ENCODE measurements around the gene ORC2.
"Not testable (repeated sequence)": the region's sequence is repeated elsewhere in the genome, so short reads cannot be mapped to it uniquely, and the experiment has no call there.

Gene ORC2

GRCh38 chr2:200930947-200931626, 32.4 kb downstream of the ORC2 start:
- no peak for DNase-seq (ENCODE audit: low spot score)

GRCh38 chr2:200929334-200930249, 33.9 kb downstream of the ORC2 start:
- DNase-seq (ENCODE audit: low spot score) = peak; percentile 15

DNA sequence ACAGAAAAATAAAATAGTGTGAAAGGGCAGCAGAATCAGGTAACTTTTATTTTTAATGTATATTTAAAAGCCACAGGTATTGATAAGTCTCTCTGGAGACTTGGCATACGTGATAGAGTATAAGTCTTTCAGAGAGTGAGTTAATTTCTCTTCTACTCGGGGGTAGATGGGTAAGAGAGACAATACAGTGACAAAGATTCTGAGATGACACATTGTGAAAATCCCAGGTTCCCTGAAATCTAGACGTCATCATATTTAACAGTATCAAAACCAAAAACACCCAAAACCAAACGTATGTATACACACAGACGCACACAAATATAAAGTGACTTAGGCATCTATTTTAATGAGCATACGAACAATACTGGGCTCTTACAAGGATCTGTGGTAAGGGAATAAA, 41.0 kb downstream of the ORC2 start:
- DNase-seq (ENCODE audit: low spot score) = no peak

- peak; percentile 72 for DNase-seq (ENCODE audit: low spot score)
These were observed 49.8 kb downstream of the ORC2 start for GRCh38 chr2:200913654-200914053.

DNA sequence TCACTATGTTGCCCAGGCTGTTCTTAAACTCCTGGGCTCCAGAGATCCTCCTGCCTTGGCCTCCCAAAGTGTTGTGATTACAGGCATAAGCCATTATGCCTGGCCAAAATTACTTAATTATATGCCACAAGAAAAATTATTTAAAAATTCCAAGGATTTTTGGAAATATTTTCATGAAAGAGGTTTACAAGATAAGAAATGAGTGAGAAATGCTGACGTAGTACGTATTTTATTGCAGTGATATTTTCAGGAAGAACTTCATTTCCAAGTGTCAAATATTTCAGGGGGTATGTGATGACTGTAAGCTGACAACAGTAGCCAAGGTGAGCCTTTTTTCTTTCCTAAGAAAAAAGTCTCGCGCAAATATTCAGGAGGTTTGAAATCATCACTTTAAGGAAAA, 53.5 kb downstream of the ORC2 start:
- no peak for DNase-seq (ENCODE audit: low spot score)

DNA sequence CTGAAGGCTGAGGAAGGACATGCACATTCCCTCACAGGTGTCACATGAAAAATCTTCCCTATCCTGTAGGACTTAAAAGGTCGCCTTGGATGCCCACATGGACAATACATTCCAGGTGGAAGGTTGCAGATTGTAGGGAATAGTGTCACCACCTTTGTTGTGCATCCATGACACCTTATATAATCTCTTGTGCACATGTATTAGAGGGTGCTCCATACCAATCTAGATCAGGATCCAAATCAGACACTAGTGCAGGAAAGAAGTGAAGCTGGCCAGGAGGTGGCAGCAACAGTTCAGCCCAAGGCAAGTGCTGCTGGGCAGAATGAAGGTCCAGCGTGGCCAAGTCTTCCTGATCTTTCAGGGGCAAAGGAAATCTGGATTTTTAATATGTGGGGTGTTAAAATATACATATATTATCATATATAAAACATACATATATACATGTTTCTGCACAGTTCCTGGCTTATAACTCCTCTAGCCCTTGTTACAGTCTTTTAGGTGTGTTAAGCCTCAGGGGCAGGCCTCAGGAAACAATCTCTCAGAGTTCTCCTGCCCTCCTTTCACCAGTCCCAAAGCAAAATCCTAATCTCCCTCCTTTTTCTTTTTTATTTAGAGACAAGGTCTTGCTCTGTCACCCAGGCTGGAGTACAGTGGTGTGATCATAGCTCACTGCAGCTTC, 57.7 kb downstream of the ORC2 start:
- DNase-seq (ENCODE audit: low spot score) = peak; percentile 72

- DNase-seq (ENCODE audit: low spot score) = peak; percentile 92
These were observed 61.9 kb downstream of the ORC2 start for GRCh38 chr2:200901459-200902072.

DNA sequence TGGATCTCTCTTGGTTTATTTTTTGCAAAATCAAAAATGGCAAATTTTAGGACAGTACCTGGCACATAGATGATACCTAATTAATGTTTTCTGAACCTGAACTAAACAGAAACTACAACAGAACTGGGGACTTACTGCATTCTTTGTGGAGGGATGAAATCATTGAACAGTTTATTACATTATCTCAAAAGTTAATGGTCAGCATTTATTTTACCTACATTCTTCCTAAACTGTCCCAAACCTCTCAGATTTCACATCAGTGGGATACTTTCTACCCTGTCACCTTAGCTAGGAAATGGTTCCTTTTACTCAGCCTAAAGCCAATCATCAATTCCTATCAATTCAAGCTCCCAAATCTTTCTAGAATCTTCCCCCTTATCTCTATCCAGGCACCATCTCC, 64.0 kb downstream of the ORC2 start:
- DNase-seq (ENCODE audit: low spot score) = no peak

- DNase-seq (ENCODE audit: low spot score) = peak; percentile 92
These were observed 74.5 kb downstream of the ORC2 start, which contains the start of the genes NIF3L1 and PPIL3 for GRCh38 chr2:200888704-200889625. TSS of gene NIF3L1 (plus strand) at chr2:200889371. CDS start at chr2:200891944, 2,573 bp downstream. TSS of gene PPIL3 (minus strand) at chr2:200889077. CDS start at chr2:200887615, 1,462 bp downstream.

DNA sequence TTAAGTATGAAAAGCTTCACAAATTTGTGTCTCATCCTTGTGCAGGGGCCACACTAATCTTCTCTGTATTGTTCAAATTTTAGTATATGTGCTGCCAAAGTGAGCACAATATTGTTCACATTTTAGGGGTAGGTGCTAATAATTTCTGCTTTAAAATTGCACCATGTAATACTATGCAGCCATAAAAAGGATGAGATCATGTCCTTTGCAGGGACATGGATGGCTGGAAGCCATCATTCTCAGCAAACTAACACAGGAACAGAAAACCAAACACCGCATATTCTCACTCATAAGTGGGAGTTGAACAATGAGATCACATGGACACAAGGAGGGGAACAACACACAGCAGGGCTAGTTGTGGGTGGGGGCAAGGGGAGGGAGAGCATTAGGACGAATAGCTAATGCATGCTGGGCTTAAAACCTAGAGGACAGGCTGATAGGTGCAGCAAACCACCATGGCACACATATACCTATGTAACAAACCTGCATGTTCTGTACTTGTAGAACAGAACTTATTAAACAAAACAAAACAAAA, 81.7 kb downstream of the ORC2 start:
- not testable (repeated sequence) for DNase-seq (ENCODE audit: low spot score)

DNA sequence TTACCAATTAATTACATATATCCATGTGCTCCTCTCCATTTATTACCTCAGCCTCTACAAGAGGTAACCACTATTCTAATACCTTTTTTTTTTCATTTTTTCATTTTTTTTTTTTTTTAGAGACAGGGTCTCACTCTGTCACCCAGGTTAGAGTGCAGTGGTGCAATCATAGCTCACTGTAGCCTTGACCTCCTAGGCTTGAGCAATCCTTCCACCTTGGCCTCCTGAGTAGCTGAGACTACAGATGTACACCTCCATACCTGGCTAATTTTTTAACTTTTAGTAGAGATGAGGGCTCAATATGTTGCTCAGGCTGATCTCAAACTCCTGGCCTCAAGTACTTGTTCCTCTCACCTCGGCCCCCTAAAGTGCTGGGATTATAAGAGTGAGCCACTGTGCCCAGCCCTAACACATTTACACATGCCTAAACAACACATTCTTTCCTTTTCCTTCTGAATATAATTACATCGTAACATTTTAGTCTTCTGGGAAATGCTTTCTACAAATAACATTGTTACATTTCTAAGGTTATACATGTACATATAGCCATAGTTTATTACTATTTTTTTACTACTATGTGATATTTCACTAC, 85.1 kb downstream of the ORC2 start:
- DNase-seq (ENCODE audit: low spot score) = no peak

GRCh38 chr2:200877443-200877842, 86.0 kb downstream of the ORC2 start:
- DNase-seq (ENCODE audit: low spot score) = no peak

DNA sequence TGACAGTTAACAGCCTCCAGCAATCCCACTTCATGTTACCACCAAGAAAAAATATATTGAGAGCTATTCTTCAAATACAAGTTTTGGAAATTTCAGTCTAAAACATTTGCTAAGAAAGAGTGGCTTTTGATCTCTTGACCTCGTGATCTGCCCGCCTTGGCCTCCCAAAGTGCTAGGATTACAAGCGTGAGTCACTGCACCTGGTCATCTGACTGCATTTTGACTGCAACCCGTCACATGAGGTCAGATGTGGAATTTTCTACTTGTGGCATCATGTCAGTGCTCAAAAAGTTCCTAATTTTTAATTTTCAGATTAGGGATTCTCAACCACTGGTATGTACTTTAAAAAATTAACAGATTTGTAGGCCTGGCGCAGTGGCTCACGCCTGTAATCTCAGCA, 89.9 kb downstream of the ORC2 start:
- DNase-seq (ENCODE audit: low spot score) = no peak

DNA sequence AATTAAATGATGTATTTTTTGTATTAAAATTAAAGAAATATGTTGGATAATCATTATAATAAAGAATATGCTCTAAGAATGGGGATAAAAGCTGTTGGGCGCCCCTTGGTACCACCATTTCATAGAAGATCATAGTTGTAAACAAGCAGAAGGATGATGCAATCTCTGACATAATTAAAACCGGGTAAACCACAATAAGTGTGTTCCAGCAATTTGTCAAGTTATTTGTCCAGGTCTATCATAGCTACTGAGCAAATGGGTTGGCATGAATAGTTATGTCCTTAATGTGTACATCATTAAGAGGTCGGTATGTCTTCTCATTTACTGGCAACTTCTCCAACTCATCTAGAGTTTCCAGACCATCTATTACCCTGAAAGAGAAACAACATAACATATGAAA, 92.3 kb downstream of the ORC2 start:
- DNase-seq (ENCODE audit: low spot score) = no peak

GRCh38 chr2:200869014-200869413, 94.4 kb downstream of the ORC2 start:
- no peak for DNase-seq (ENCODE audit: low spot score)

GRCh38 chr2:200864176-200865034, 99.1 kb downstream of the ORC2 start, which contains the start of gene CLK1:
TSS of gene CLK1 (minus strand) at chr2:200864658. CDS start at chr2:200861862, 2,796 bp downstream.
- peak; percentile 95 for DNase-seq (ENCODE audit: low spot score)

- DNase-seq (ENCODE audit: low spot score) = no peak
These were observed 99.7 kb downstream of the ORC2 start for GRCh38 chr2:200863782-200864175.

- DNase-seq (ENCODE audit: low spot score) = peak; percentile 20
These were observed 100.9 kb downstream of the ORC2 start for GRCh38 chr2:200862532-200863000.

- no peak for DNase-seq (ENCODE audit: low spot score)
These were observed 101.8 kb downstream of the ORC2 start for GRCh38 chr2:200861617-200862155.
